Measurements from ENCODE around the gene CALU. TPM values are rescaled to one million over a fixed set of nuclear protein-coding genes. Genes with fewer than 3 reads are reported as not detected.

Gene CALU
- total RNA-seq, 1 experiment from 2014 or later = 169 TPM

GRCh38 chr7:128801667-128802418, 62.7 kb downstream of the CALU start:
- CTCF ChIA-PET = no interaction called here
- TF ChIP-seq EZH2phosphoT487 (IDR thresholded peaks at IDR 0.05; ENCODE audit: borderline replicate concordance, low read length) (no peak), CTCF (conservative IDR thresholded peaks at IDR 0.05; ENCODE audit: low read depth, low read length) (no peak), EZH2 (IDR thresholded peaks at IDR 0.05; ENCODE audit: low read length, unreplicated experiment) (no peak)
- BruUV-seq (replicated peaks) = no TSS peak
- Histone ChIP-seq H3K9me3 (ENCODE audit: low read length) (no peaks in the 10 kb centered on the region), H3K9me2 (replicated peaks; ENCODE audit: low read length) (no peaks in the 10 kb centered on the region), H3K27ac (ENCODE audit: low read length) (no peak overlapping the region), H4K20me1 (ENCODE audit: low read length) (no peaks in the 10 kb centered on the region), H2AFZ (ENCODE audit: low read length) (no peak overlapping the region), H3K36me3 (ENCODE audit: low read depth, low read length) (no peaks in the 10 kb centered on the region), H3K4me1 (ENCODE audit: insufficient read depth, low read length) (no peaks in the 10 kb centered on the region), H3K4me3 (ENCODE audit: low read length) (no peak overlapping the region), H3K27me3 (ENCODE audit: low read length) (no peaks in the 10 kb centered on the region), H3K79me2 (ENCODE audit: low read length) (no peaks in the 10 kb centered on the region), H3K4me2 (ENCODE audit: low read length) (no peak overlapping the region), H3K9ac (ENCODE audit: low read length) (no peak overlapping the region), H3F3A (ENCODE audit: low read length, unreplicated experiment) (no peaks in the 10 kb centered on the region)
- DNase-seq (no peak), ATAC-seq (no peak)
- intact Hi-C loops (cut with micrococcal nuclease) = no loop called here
- POLR2A ChIA-PET (ENCODE audit: unreplicated experiment) = no interaction called here

- no peaks in the 10 kb centered on the region for H3K4me1 ChIP-seq (ENCODE audit: insufficient read depth, low read length)
- no peak for DNase-seq
- no peak for ATAC-seq
- intact Hi-C loops (cut with micrococcal nuclease) = no loop called here
- CTCF ChIA-PET = no interaction called here
- H3K9me3 ChIP-seq (ENCODE audit: low read length) = no peaks in the 10 kb centered on the region
- no peaks in the 10 kb centered on the region for H3F3A ChIP-seq (ENCODE audit: low read length, unreplicated experiment)
- POLR2A ChIA-PET (ENCODE audit: unreplicated experiment) = no interaction called here
- no peak overlapping the region for H3K4me2 ChIP-seq (ENCODE audit: low read length)
- H3K27me3 ChIP-seq (ENCODE audit: low read length) = no peaks in the 10 kb centered on the region
- H3K9ac ChIP-seq (ENCODE audit: low read length) = no peak overlapping the region
- no peaks in the 10 kb centered on the region for H3K36me3 ChIP-seq (ENCODE audit: low read depth, low read length)
- H3K9me2 ChIP-seq (replicated peaks; ENCODE audit: low read length) = no peaks in the 10 kb centered on the region
- no peak for TF ChIP-seq EZH2 (IDR thresholded peaks at IDR 0.05; ENCODE audit: low read length, unreplicated experiment)
- TF ChIP-seq CTCF (conservative IDR thresholded peaks at IDR 0.05; ENCODE audit: low read depth, low read length) = no peak
- no peak for TF ChIP-seq EZH2phosphoT487 (IDR thresholded peaks at IDR 0.05; ENCODE audit: borderline replicate concordance, low read length)
- H3K79me2 ChIP-seq (ENCODE audit: low read length) = no peaks in the 10 kb centered on the region
- no peak overlapping the region for H2AFZ ChIP-seq (ENCODE audit: low read length)
- H4K20me1 ChIP-seq (ENCODE audit: low read length) = no peaks in the 10 kb centered on the region
- BruUV-seq (replicated peaks) = no TSS peak
- H3K27ac ChIP-seq (ENCODE audit: low read length) = no peak overlapping the region
- no peak overlapping the region for H3K4me3 ChIP-seq (ENCODE audit: low read length)
Measured at GRCh38 chr7:128804484-128804883, 65.3 kb downstream of the CALU start.

GRCh38 chr7:128805225-128805624, 66.1 kb downstream of the CALU start:
- ATAC-seq = no peak
- Histone ChIP-seq H4K20me1 (ENCODE audit: low read length) (no peaks in the 10 kb centered on the region), H3K9me3 (ENCODE audit: low read length) (no peaks in the 10 kb centered on the region), H3K79me2 (ENCODE audit: low read length) (no peaks in the 10 kb centered on the region), H3F3A (ENCODE audit: low read length, unreplicated experiment) (no peaks in the 10 kb centered on the region), H3K4me3 (ENCODE audit: low read length) (no peak overlapping the region), H3K9me2 (replicated peaks; ENCODE audit: low read length) (no peaks in the 10 kb centered on the region), H3K4me2 (ENCODE audit: low read length) (no peak overlapping the region), H3K9ac (ENCODE audit: low read length) (no peak overlapping the region), H3K36me3 (ENCODE audit: low read depth, low read length) (no peaks in the 10 kb centered on the region), H3K27ac (ENCODE audit: low read length) (no peak overlapping the region), H2AFZ (ENCODE audit: low read length) (no peak overlapping the region), H3K4me1 (ENCODE audit: insufficient read depth, low read length) (no peaks in the 10 kb centered on the region), H3K27me3 (ENCODE audit: low read length) (no peaks in the 10 kb centered on the region)
- ChIA-PET POLR2A (ENCODE audit: unreplicated experiment) (no interaction called here), CTCF (no interaction called here)
- TF ChIP-seq EZH2 (IDR thresholded peaks at IDR 0.05; ENCODE audit: low read length, unreplicated experiment) (no peak), EZH2phosphoT487 (IDR thresholded peaks at IDR 0.05; ENCODE audit: borderline replicate concordance, low read length) (no peak), CTCF (conservative IDR thresholded peaks at IDR 0.05; ENCODE audit: low read depth, low read length) (no peak)
- no peak for DNase-seq
- no TSS peak for BruUV-seq (replicated peaks)
- intact Hi-C loops (cut with micrococcal nuclease) = no loop called here

Data from PC-3 (cell line).